GM18868 (cell line): ENCODE results near the gene DLG2.
A peak's percentile ranks its signal among the peaks of the same experiment; 100 is the strongest.

ENCODE experiments used
- ATAC-seq: cut with Tn5 transposase; IDR thresholded peaks from one replicate; pipeline ENCODE4 v1.9.1; 2021; ENCODE audit warnings: mild to moderate bottlenecking, moderate library complexity; ENCODE audit not compliant: unreplicated experiment

Gene DLG2

GRCh38 chr11:83682611-83682973 lies 1944.6 kb downstream of the DLG2 start:
- ATAC-seq: peak; percentile 95

GRCh38 chr11:83681906-83682610 lies 1945.1 kb downstream of the DLG2 start:
- no peak for ATAC-seq

DNA sequence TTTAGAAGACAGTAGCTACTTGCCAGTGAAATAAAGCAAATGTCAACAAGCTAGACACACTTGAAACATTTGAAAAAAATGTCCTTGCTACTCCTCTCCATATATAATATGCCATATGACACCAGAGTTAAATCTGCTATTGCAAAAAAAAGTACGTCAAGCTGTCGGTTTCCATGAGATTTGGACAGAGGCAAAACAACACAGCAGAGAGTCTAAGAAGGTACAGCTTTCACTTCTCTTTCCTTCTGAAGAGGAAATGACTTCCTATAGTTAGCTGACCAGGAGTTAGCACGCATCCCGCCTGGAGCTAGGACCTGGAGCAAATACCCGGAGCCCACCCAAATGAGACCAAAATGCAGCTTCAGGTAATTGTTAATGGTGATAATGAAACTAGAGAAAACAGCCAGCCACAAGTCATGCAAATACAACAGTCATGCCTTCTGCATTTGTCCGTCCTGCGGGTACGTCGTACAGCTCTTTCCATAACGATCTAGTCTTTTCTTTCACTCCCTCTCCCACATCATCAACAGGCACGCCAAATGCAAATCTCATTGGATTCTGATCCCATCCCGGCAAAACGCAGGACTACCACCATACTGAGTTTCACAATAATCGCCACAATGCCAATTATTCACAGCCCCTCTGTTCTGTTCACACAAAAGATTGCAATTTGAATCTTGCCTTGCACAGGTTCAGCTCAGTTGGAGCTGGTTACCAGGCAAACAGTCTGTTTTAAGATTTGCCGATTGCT lies 1945.9 kb downstream of the DLG2 start:
- peak; percentile 63 for ATAC-seq

DNA sequence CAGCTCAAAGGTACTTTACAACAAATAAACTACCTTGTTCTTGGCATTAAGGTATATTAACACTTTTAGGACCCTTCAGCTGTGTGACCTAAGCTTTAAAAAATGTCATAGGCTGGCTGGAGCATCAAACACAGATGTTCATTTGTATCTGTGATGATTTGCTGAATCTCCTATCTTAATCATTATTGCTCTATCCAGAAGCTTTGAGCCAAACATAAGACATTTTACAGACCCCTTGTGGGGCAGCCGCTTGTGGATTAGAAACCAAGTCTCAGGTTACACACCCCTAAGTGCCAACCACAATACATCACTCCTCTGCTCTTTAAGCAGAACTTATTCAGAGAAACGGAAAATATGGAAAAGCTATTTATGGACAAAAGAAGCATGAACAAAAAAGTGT lies 1946.8 kb downstream of the DLG2 start:
- ATAC-seq: no peak

DNA sequence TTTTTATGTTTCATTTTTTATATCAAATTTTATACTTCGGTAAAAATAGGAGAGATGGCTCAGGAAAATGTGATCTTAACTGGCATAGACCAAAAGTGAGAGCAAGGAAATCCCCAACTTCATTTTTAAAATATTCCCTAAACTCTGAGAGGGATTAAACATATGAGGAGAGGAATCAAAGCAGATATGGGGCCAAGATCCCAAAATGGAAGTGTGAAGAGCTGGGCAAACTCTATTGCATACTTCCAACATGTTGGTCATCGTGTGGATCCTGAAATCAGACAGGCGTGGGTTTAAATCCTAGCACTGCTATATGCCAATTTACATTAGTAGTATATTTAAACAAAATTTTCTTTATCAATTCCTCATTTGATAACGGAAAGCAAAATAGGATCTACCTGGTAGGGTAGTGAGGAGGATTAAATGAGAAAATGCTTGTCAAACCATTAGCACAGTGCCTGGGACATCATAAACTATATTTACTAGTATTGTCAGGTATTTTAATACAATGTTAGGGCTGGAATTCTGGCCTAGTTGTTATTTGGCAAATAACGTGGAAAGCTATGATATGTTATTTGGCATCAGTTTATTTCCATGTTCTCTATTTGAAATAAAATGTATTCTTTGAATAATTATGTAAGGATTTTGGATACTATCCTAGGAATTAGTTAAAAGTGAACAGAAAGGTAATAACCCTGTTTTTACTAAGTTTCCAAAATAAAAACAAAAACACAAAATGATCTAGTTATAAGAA lies 1948.1 kb downstream of the DLG2 start:
- ATAC-seq: no peak

DNA sequence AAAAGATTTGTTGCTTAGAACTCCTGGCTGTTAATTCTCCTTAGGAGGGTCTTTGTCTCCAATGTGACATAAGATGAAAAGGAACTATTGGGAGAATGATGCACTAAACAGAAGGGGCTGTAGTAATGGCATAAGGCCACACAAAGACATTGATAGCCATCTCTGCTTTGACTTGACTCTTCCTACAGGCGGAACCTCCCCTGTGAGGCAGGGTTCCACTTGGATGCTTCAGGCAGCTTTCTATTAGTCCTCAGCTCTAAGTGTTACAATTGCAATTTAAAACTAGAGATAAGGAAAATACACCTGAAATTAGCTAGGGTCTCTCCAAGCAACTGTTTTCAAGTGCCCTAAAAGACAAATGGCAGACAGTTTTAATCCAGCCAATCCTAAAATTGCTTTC lies 1949.4 kb downstream of the DLG2 start:
- no peak for ATAC-seq

DNA sequence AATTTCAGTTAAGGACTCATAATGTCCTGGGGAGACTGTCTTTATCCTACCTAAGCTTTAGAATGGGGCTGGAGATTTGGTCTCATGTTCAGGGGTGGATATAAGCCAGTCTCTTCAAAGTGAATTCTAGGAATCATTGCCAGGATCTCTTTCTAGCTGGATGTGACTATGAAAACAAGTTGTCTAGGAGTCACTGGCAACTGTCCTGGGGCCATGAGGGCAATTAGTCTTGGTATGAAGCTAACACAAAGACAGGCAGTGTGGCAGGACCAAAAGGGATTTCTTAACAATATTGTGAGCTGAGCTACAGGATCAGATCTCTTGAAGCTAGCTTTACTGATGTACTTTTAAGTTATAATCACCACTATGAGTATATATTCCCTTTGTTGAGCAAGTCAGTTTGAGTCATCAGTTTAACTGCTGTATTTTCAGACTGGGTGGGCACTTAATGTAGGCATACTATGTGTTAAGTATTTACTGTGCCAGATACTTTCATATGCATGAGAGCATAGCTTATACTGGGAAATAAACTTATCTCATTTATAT lies 1951.0 kb downstream of the DLG2 start:
- no peak for ATAC-seq

GRCh38 chr11:83674102-83674896 lies 1952.8 kb downstream of the DLG2 start:
- peak; percentile 66 for ATAC-seq

DNA sequence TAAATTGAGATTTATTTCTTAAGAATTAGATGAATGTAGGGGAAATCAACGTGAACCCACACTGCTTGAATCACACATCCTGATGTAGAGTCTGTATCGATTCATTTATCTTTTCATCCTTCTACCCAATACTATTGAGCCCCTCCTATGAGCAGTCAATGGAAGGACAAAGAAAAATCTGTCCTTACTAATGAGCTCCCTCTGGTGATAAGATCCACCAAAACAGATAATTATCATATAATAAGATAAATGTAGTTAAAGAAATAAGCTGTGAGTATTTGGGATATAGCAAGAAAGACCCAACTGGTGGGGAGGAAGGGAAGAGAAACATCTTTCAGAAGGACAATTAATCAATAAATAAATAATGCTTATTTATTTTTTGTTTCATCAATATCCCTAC lies 1955.9 kb downstream of the DLG2 start:
- ATAC-seq: no peak

- no peak for ATAC-seq
Measured at GRCh38 chr11:83666149-83666548, 1961.0 kb downstream of the DLG2 start.

- ATAC-seq: no peak
Measured at GRCh38 chr11:83663988-83664387, 1963.2 kb downstream of the DLG2 start.

GRCh38 chr11:83663446-83663845 lies 1963.7 kb downstream of the DLG2 start:
- ATAC-seq: no peak

- ATAC-seq: no peak
Measured at GRCh38 chr11:83662494-83662893, 1964.7 kb downstream of the DLG2 start.

GRCh38 chr11:83661491-83662350 lies 1965.4 kb downstream of the DLG2 start:
- peak; percentile 58 for ATAC-seq

- no peak for ATAC-seq
Measured at GRCh38 chr11:83659466-83659865, 1967.7 kb downstream of the DLG2 start.

DNA sequence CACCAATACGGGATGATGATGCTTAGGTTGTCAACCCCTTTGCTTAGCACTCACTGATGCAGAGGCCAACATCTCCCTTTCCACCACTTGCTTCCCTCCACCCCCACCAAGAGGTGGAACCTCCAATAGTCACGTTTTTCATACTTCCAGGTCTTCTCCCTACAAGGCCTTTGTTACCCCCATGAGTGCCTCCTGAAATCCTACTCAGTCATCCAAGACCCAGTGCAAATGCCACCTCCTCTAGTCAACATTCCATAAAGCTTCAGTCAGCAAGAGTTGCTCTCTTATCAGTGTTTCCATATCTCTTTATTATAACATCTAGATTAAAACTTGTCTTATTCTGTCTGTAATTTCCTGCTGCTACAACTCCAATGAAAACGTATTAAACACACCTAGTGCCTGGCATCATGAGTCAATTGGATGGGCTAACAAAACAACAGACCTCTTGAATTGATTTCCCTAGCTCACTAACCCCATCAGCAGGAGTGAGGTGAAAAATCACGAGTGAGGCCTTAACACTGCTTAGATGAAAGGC lies 1970.3 kb downstream of the DLG2 start:
- ATAC-seq: no peak

GRCh38 chr11:83655976-83656375 lies 1971.2 kb downstream of the DLG2 start:
- ATAC-seq: no peak

- no peak for ATAC-seq
Measured at GRCh38 chr11:83649528-83649855, 1977.7 kb downstream of the DLG2 start.

DNA sequence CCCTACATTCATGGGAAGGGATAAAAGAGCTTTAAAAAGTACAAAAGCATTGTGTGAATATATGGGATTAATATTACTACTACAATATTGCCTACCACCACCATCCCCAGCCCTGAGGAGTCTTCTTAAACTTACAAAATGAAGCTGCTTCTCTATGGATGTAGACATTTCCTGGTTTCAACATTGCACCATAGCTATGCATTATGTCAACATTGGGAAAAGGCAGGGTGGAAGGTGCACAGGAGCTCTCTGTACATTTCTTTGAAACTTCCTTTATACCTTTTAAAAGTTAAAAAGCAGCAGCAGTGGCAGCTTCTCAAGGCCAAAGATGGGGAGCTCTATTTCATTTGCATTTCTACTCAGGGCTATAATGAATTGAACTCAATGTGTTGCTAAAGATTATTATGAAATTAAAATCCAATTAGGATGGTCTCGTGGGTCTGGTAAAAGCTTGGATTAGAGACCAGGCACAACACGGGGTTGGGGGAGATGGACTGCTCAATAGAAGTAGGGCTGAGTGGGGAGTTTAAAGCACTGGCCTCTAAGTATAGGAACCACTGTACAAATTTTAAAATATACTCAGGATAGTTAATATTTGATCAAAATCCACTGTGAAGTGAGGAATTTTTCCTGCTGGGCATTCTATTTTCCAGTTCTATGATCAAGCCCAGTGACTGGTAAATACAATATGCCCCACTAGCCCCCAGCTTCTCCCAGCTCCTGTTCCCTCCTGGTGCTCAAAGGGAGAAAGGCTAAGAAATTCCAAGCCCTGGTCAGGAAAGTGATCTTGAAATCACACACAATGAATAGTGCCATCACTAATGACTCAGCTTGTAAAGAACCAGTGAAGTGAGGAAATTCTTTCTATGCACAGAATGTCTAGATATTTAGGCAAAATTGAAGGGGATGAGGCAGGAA lies 1978.3 kb downstream of the DLG2 start:
- ATAC-seq: no peak
